Esophagus muscularis mucosa (tissue), 4 donors: ENCODE data around the gene CD99. TPM values are rescaled to one million over a fixed set of nuclear protein-coding genes. Genes with fewer than 3 reads are reported as not detected.

Experiments used
- DNase-seq: peaks from one replicate; pipeline ENCODE4 v3.0.0-alpha.2; 2017; ENCODE audit errors: extremely low spot score
- H3K27ac ChIP-seq, 4 donors: fragments of 200-600 bp; sonication (generic); replicated peaks in 1 of 4; 1 replicate in 3 of 4; 2 replicates in 1 of 4; pipeline ENCODE4 v1.5.1; 2016 to 2019; ENCODE audit warnings: mild to moderate bottlenecking in 1 of 4
- H3K27me3 ChIP-seq, 4 donors: fragments of 200-600 bp; sonication (generic); one replicate each; pipeline versions ENCODE4 v1.5.1 to v1.6.0; 2016 to 2019
- H3K36me3 ChIP-seq, 4 donors: fragments of 200-600 bp; sonication (generic); one replicate each; pipeline ENCODE4 v1.5.1; 2016 to 2019
- H3K4me1 ChIP-seq, 4 donors: fragments of 200-600 bp; sonication (generic); one replicate each; pipeline ENCODE4 v1.5.1; 2016 to 2019
- H3K4me3 ChIP-seq, 4 donors: fragments of 200-600 bp; sonication (generic); 1 replicate in 2 of 4; 2 replicates in 2 of 4; pipeline ENCODE4 v1.5.1; 2016 to 2019; ENCODE audit warnings: mild to moderate bottlenecking in 4 of 4, moderate library complexity in 1 of 4
- H3K9me3 ChIP-seq, 4 donors: fragments of 200-600 bp; sonication (generic); 1 replicate in 3 of 4; 2 replicates in 1 of 4; pipeline ENCODE4 v1.5.1; 2016 to 2019
- CTCF ChIP-seq, 3 experiments: fragments of 200-600 bp in 2 of 3; fragments of 450-650 bp in 1 of 3; sonication (generic) in 2 of 3; IDR thresholded peaks; one replicate each; pipeline ENCODE4 v1.5.1; 2017 to 2019; ENCODE audit warnings: antibody characterized with exemption in 3 of 3, mild to moderate bottlenecking in 2 of 3, moderate library complexity in 1 of 3
- EP300 ChIP-seq: sonication (generic); formaldehyde crosslinking; IDR thresholded peaks from one replicate; pipeline ENCODE4 v1.6.1; 2017; ENCODE audit warnings: antibody characterized with exemption
- POLR2A ChIP-seq: fragments of 450-650 bp; IDR thresholded peaks from one replicate; pipeline ENCODE4 v1.6.1; 2017; ENCODE audit warnings: antibody characterized with exemption, moderate library complexity, mild to moderate bottlenecking, low read depth
- POLR2AphosphoS5 ChIP-seq, 2 donors: sonication (generic); formaldehyde crosslinking; IDR thresholded peaks; one replicate each; pipeline ENCODE4 v1.6.1; 2017; ENCODE audit warnings: antibody characterized with exemption in 2 of 2
- WGBS: methylation state at CpG from one replicate; pipeline ENCODE4 v1.1.5; 2018; 5-methylcytosine and 5-hydroxymethylcytosine counted together
- intact Hi-C: fragments of 100-400 bp; cut with DNase I; formaldehyde crosslinking; loops from one replicate; pipeline ENCODE4 v1.15.1; 2023
- total RNA-seq, 4 donors: library from RNA; depleted of rRNA; stranded (reverse); fragments of >200 nt; gene quantifications; one replicate each; pipeline versions ENCODE4 v1.1.0 to v1.2.1, GENCODE V29; 2016

The CD99 gene
- total RNA-seq, 4 donors from 2014 or later = 311 to 469 (median 376) TPM

- Histone ChIP-seq H3K27ac (no peak overlapping the region), H3K36me3 (no peaks in the 10 kb centered on the region), H3K4me1 (no peaks in the 10 kb centered on the region), H3K4me3 (no peak overlapping the region), H3K27me3 (no peaks in the 10 kb centered on the region), H3K9me3 (no peaks in the 10 kb centered on the region)
- no peak for DNase-seq
- intact Hi-C loops = no loop called here
- TF ChIP-seq EP300 (no peak), POLR2AphosphoS5 (IDR thresholded peaks at IDR 0.05) (no peak), CTCF (IDR thresholded peaks at IDR 0.05) (no peak), POLR2A (no peak)
- WGBS = 80% methylated on average over 12 of the region's 13 CpGs
Observed at GRCh38 chrX:2654436-2655340, 36.4 kb upstream of the CD99 start.

DNA sequence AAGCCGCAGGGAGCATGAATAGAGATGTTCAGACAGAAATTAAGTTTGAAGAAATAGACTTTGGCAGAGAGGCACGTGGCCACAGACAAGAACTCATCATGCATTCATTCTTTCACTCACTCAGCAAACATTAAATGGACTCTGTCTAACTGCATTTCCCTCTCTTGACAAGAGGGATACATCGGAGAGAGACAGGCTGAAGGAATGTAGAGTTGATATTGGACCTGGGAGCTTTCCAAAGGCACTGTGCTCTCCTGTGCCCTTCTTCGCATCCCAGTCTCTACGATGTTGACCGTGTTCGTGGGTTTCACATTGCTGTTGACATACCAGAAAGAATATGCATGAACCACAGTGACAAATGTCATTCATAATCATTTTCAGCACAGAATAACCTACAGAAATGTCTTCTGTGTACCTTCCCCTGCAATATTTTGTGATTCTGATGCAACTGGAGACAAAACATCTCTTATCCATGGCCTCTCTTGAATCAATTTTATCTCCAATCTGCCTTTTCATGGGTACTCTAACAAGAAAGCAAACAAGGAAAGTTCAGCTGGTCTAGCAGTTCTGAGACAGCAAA lies 34.7 kb upstream of the CD99 start:
- no peak for DNase-seq
- intact Hi-C loops = no loop called here
- H3K27ac ChIP-seq = no peak overlapping the region
- no peak overlapping the region for H3K4me3 ChIP-seq
- WGBS = 86% methylated on average over 7 of the region's 7 CpGs
- no peaks in the 10 kb centered on the region for H3K27me3 ChIP-seq
- no peaks in the 10 kb centered on the region for H3K36me3 ChIP-seq
- H3K4me1 ChIP-seq = no peaks in the 10 kb centered on the region
- TF ChIP-seq POLR2A (no peak), CTCF (IDR thresholded peaks at IDR 0.05) (no peak)
- no peaks in the 10 kb centered on the region for H3K9me3 ChIP-seq

GRCh38 chrX:2657532-2658113 lies 33.5 kb upstream of the CD99 start:
- Histone ChIP-seq H3K36me3 (no peaks in the 10 kb centered on the region), H3K4me3 (no peak overlapping the region), H3K27me3 (no peaks in the 10 kb centered on the region), H3K9me3 (no peaks in the 10 kb centered on the region), H3K4me1 (no peaks in the 10 kb centered on the region), H3K27ac (no peak overlapping the region)
- intact Hi-C loops = no loop called here
- WGBS = 79% methylated on average over 6 of the region's 6 CpGs
- TF ChIP-seq CTCF (IDR thresholded peaks at IDR 0.05) (no peak), EP300 (no peak), POLR2AphosphoS5 (IDR thresholded peaks at IDR 0.05) (no peak), POLR2A (no peak)
- no peak for DNase-seq

- H3K9me3 ChIP-seq = no peaks in the 10 kb centered on the region
- DNase-seq = no peak
- no peak overlapping the region for H3K4me3 ChIP-seq
- no peaks in the 10 kb centered on the region for H3K36me3 ChIP-seq
- H3K4me1 ChIP-seq = peaks cover 0 to 3% (median 0%) of the 10 kb centered on the region in 4 donors
- no peaks in the 10 kb centered on the region for H3K27me3 ChIP-seq
- TF ChIP-seq EP300 = no peak
- no peak for TF ChIP-seq POLR2AphosphoS5 (IDR thresholded peaks at IDR 0.05)
- TF ChIP-seq POLR2A = no peak
- no peak for TF ChIP-seq CTCF (IDR thresholded peaks at IDR 0.05)
- 85% methylated on average over 5 of the region's 5 CpGs for WGBS
- H3K27ac ChIP-seq = no peak overlapping the region
- intact Hi-C loops = no loop called here
Observed at GRCh38 chrX:2658585-2659292, 32.4 kb upstream of the CD99 start.
